Endothelial cell (in vitro differentiated cells): ENCODE measurements around the gene KBTBD12. TPM values are rescaled to one million over a fixed set of nuclear protein-coding genes. Genes with fewer than 3 reads are reported as not detected.

ENCODE experiments used
- DNase-seq: peaks from one replicate; pipeline ENCODE4 v3.0.0; 2021; ENCODE audit warnings: low spot score
- H3K27ac Mint-ChIP-seq: one replicate; pipeline ENCODE4 v1.8.0; 2021; ENCODE audit warnings: mixed read lengths, inconsistent platforms; ENCODE audit not compliant: unreplicated experiment
- H3K27me3 Mint-ChIP-seq: one replicate; pipeline ENCODE4 v1.8.0; 2021; ENCODE audit warnings: mild to moderate bottlenecking, moderate library complexity, mixed read lengths, inconsistent platforms; ENCODE audit not compliant: unreplicated experiment
- H3K36me3 Mint-ChIP-seq: one replicate; pipeline ENCODE4 v1.8.0; 2021; ENCODE audit warnings: mild to moderate bottlenecking, low read depth, mixed read lengths, inconsistent platforms; ENCODE audit not compliant: unreplicated experiment
- H3K4me1 Mint-ChIP-seq: one replicate; pipeline ENCODE4 v1.8.0; 2021; ENCODE audit warnings: mild to moderate bottlenecking, mixed read lengths, inconsistent platforms; ENCODE audit not compliant: unreplicated experiment
- H3K4me3 Mint-ChIP-seq: one replicate; pipeline ENCODE4 v1.8.0; 2021; ENCODE audit warnings: mild to moderate bottlenecking, mixed read lengths, inconsistent platforms; ENCODE audit not compliant: unreplicated experiment
- H3K9me3 Mint-ChIP-seq: one replicate; pipeline ENCODE4 v1.8.0; 2021; ENCODE audit warnings: mixed read lengths, inconsistent platforms; ENCODE audit not compliant: unreplicated experiment
- total RNA-seq: library from RNA; stranded (reverse); fragmentation: NEBNext Ultra II Directional; extraction: Animal tissue kit (Norgen Biotek cat#: 25700); gene quantifications from one replicate; pipeline ENCODE4 v1.2.1, GENCODE V29; 2021; ENCODE audit not compliant: unreplicated experiment
- TF ChIP-seq, protein P1 (sequence below): fragments of 200-600 bp; sonication (generic); IDR thresholded peaks from one replicate; pipeline ENCODE4 v1.5.0; 2021; ENCODE audit warnings: antibody characterized with exemption; ENCODE audit not compliant: unreplicated experiment

The KBTBD12 gene
- total RNA-seq, 1 donor from 2014 or later = 0.05 TPM

DNA sequence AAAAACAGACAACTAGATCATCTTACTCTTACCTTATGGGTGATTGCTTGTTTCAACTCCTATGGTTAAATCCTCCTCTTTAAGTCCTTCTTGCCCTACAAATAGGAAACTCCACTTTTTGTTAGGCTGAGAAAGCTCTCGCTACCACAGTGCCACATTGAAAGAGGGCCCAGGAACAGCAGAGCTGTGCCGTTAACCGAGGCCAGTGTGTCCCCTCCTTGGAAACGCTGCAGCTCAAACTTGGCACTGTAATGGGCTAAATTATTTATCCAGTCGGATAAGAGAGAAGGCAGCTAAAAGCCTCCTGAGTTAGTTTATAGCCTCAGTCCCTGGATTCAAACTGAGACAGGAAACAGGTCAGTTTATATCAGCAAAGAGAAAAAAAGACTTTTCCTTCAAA is 46.1 kb downstream of the KBTBD12 start:
- H3K4me3 Mint-ChIP-seq = no peak overlapping the region
- no peak for DNase-seq
- peaks cover 6% of the 10 kb centered on the region for H3K4me1 Mint-ChIP-seq
- H3K27ac Mint-ChIP-seq = no peak overlapping the region
- H3K36me3 Mint-ChIP-seq = no peaks in the 10 kb centered on the region
- H3K9me3 Mint-ChIP-seq = no peaks in the 10 kb centered on the region
- TF ChIP-seq, protein P1, sequence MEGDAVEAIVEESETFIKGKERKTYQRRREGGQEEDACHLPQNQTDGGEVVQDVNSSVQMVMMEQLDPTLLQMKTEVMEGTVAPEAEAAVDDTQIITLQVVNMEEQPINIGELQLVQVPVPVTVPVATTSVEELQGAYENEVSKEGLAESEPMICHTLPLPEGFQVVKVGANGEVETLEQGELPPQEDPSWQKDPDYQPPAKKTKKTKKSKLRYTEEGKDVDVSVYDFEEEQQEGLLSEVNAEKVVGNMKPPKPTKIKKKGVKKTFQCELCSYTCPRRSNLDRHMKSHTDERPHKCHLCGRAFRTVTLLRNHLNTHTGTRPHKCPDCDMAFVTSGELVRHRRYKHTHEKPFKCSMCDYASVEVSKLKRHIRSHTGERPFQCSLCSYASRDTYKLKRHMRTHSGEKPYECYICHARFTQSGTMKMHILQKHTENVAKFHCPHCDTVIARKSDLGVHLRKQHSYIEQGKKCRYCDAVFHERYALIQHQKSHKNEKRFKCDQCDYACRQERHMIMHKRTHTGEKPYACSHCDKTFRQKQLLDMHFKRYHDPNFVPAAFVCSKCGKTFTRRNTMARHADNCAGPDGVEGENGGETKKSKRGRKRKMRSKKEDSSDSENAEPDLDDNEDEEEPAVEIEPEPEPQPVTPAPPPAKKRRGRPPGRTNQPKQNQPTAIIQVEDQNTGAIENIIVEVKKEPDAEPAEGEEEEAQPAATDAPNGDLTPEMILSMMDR = no peak
- no peaks in the 10 kb centered on the region for H3K27me3 Mint-ChIP-seq

DNA sequence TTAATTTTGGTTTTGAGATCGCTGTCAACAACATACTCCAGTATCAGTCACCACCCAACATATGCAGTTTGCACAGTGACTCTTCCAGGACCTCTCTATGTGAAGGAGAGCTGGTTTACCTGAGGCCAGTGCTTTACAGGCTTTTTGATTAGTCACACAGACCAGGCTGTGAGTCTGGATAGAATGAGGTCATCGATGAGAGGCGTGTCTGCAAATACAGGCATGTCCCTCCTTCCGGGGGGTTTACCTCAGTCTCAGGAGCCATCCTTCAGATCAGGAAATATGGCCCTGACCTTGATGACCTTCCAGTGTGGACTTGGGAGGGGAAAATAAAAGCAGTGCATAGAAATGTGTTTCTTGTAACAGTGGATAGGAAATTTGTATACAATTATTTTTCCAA is 46.9 kb downstream of the KBTBD12 start:
- Mint-ChIP-seq H3K36me3 (no peaks in the 10 kb centered on the region), H3K9me3 (no peaks in the 10 kb centered on the region), H3K27ac (no peak overlapping the region), H3K27me3 (no peaks in the 10 kb centered on the region), H3K4me1 (peaks cover 6% of the 10 kb centered on the region), H3K4me3 (no peak overlapping the region)
- DNase-seq = no peak
- TF ChIP-seq, protein P1 = no peak

DNA sequence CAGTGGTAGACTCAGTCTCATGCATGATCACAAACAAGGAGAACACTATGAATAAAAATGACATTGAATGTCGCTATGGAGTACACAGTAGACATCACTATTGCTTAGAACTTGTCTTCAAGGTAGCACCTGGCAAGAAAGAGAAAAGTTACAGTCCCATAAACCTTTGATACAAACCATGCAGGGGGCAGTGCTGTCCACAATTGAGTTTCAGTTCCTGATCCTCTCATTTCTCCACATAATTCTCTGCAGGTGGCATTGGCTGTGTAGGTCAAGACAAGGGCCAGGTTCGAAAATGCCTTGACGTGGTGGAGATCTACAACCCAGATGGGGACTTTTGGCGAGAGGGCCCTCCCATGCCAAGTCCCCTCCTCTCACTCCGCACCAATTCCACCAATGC is 47.9 kb downstream of the KBTBD12 start:
- no peaks in the 10 kb centered on the region for H3K27me3 Mint-ChIP-seq
- TF ChIP-seq, protein P1 = no peak
- no peak overlapping the region for H3K4me3 Mint-ChIP-seq
- no peak for DNase-seq
- no peak overlapping the region for H3K27ac Mint-ChIP-seq
- no peaks in the 10 kb centered on the region for H3K9me3 Mint-ChIP-seq
- peaks cover 6% of the 10 kb centered on the region for H3K4me1 Mint-ChIP-seq
- no peaks in the 10 kb centered on the region for H3K36me3 Mint-ChIP-seq

DNA sequence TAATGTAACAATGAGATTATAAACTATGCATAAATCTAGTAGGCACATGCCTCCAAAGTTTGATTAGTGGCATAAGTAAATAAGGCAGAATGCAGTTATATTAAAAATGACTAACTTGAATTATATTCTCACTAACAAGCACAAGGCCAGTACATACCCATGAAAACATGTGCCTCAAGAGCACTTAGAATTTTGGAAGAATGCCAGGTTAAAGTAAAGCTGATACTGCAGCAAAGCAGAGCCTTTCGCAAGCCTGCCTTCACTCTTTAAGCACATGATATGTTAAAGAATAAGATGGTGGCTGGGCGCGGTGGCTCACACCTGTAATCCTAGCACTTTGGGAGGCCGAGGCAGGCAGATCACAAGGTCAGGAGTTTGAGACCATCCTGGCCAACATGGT is 49.0 kb downstream of the KBTBD12 start:
- no peak for DNase-seq

DNA sequence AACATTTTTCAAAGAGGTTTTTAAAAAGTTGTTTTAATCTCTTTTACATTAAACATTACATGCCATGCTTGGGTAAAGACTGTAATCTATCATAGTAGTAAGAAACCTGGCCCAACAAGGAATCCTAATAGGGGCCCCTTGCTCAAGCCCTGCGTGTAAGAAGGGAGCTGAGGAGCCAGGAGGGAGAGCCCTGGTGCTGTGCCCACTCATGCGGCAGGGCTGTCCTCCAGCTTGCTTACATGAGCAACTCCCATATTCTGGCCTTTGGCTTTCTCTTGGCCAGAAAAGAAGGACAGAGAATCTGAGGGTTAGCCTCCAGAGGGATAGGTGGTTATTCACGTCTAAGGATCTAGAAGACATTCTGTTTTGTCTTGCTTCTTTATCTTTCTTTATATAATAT is 49.8 kb downstream of the KBTBD12 start:
- Mint-ChIP-seq H3K9me3 (no peaks in the 10 kb centered on the region), H3K36me3 (no peaks in the 10 kb centered on the region), H3K4me1 (peaks cover 6% of the 10 kb centered on the region), H3K27ac (no peak overlapping the region), H3K4me3 (no peak overlapping the region), H3K27me3 (no peaks in the 10 kb centered on the region)
- TF ChIP-seq, protein P1 = no peak
- no peak for DNase-seq

More for the DNA sequence above, 49.0 kb downstream of the KBTBD12 start:
- Mint-ChIP-seq H3K36me3 (no peaks in the 10 kb centered on the region), H3K9me3 (no peaks in the 10 kb centered on the region), H3K4me1 (peaks cover 6% of the 10 kb centered on the region), H3K27ac (no peak overlapping the region), H3K27me3 (no peaks in the 10 kb centered on the region), H3K4me3 (no peak overlapping the region)
- TF ChIP-seq, protein P1 = no peak
